Activated T-helper 1 cell treated with anti-CD3 and anti-CD28 coated beads, Interleukin-12 subunit alpha, Interleukin-12 subunit beta, Interleukin-2, Interleukin-4 antibody, amounts not matched to agents 30 ng/mL and 10 ng/mL and 1 ng/mL, durations not matched to agents 14 hours and 24 hours and 36 hours (primary cell): ENCODE measurements around the gene REEP1. TPM values are rescaled to one million over a fixed set of nuclear protein-coding genes. Genes with fewer than 3 reads are reported as not detected.

Source experiments
- DNase-seq: peaks from one replicate; pipeline ENCODE4 v3.0.0; 2021; ENCODE audit warnings: low spot score
- H3K27ac Mint-ChIP-seq: one replicate; pipeline ENCODE4 v1.8.0; 2021; ENCODE audit warnings: mild to moderate bottlenecking, mixed read lengths
- H3K27me3 Mint-ChIP-seq: one replicate; pipeline ENCODE4 v1.8.0; 2022; ENCODE audit warnings: mild to moderate bottlenecking, moderate library complexity, mixed read lengths; ENCODE audit not compliant: insufficient read depth
- H3K36me3 Mint-ChIP-seq: one replicate; pipeline ENCODE4 v1.8.0; 2021; ENCODE audit warnings: low read depth, mixed read lengths
- H3K4me1 Mint-ChIP-seq: one replicate; pipeline ENCODE4 v1.8.0; 2021; ENCODE audit warnings: low read depth, mixed read lengths
- H3K4me3 Mint-ChIP-seq: one replicate; pipeline ENCODE4 v1.8.0; 2021; ENCODE audit warnings: mild to moderate bottlenecking, moderate library complexity, mixed read lengths
- H3K9me3 Mint-ChIP-seq: one replicate; pipeline ENCODE4 v1.8.0; 2021; ENCODE audit warnings: mixed read lengths
- intact Hi-C: fragments of 100-400 bp; cut with micrococcal nuclease; formaldehyde crosslinking; loops from one replicate; pipeline ENCODE4 v1.15.1; 2024
- total RNA-seq: library from RNA; stranded (reverse); gene quantifications from 2 replicates; pipeline ENCODE4 v1.2.3, GENCODE V29; 2022

REEP1 gene
- total RNA-seq, 1 donor from 2014 or later, result 0.26 TPM

GRCh38 chr2:86171295-86171694 is 166.1 kb downstream of the REEP1 start:
- no peak for DNase-seq
- Mint-ChIP-seq H3K4me1 (peaks cover 24% of the 10 kb centered on the region), H3K36me3 (peaks cover 49% of the 10 kb centered on the region), H3K27ac (no peak overlapping the region), H3K4me3 (no peak overlapping the region), H3K9me3 (no peaks in the 10 kb centered on the region), H3K27me3 (no peaks in the 10 kb centered on the region)
- intact Hi-C loops, result no loop called here

GRCh38 chr2:86170449-86170848 is 167.0 kb downstream of the REEP1 start:
- no peak for DNase-seq
- Mint-ChIP-seq H3K27ac (no peak overlapping the region), H3K4me1 (peaks cover 16% of the 10 kb centered on the region), H3K36me3 (peaks cover 42% of the 10 kb centered on the region), H3K4me3 (no peak overlapping the region), H3K9me3 (no peaks in the 10 kb centered on the region), H3K27me3 (no peaks in the 10 kb centered on the region)
- intact Hi-C loops, result no loop called here

Other genes starting within 250 kb of the REEP1 start
- 69.7 and 74.6 TPM in 2 replicates for gene POLR1A, start 231.7 kb downstream of the REEP1 start, total RNA-seq
- gene PTCD3, start 231.4 kb downstream of the REEP1 start, total RNA-seq, result 164 and 165 TPM in 2 replicates
- gene IMMT, start 142.2 kb downstream of the REEP1 start, total RNA-seq, result 164 and 166 TPM in 2 replicates
- gene MRPL35, start 138.2 kb downstream of the REEP1 start, total RNA-seq, result 63.1 and 63.8 TPM in 2 replicates
- gene KDM3A, start 103.7 kb upstream of the REEP1 start, total RNA-seq, result 61.6 and 67.3 TPM in 2 replicates
- gene CHMP3, start 225.8 kb upstream of the REEP1 start, total RNA-seq, result 27.7 and 27.9 TPM in 2 replicates